Measurements from ENCODE around the gene PCBP3.
A peak's percentile ranks its signal among the peaks of the same experiment; 100 is the strongest.

PCBP3 gene

GRCh38 chr21:45856906-45857305 lies 213.4 kb downstream of the PCBP3 start:
- Histone ChIP-seq H3K4ac (ENCODE audit: low read depth, low read length) (no peak overlapping the region), H3K27ac (ENCODE audit: low read depth, low read length) (no peak overlapping the region), H3K36me3 (ENCODE audit: control insufficient read depth in 1 of 2, insufficient read depth in 2 of 2, low read length in 2 of 2) (no peaks in the 10 kb centered on the region), H3K4me3 (ENCODE audit: low read depth, low read length) (no peak overlapping the region), H2BK120ac (ENCODE audit: insufficient read depth, low read length, poor library complexity) (no peak overlapping the region), H2AK5ac (ENCODE audit: low read length) (no peak overlapping the region), H3K9me3 (ENCODE audit: insufficient read depth, low read depth, low read length) (peaks cover 5% of the 10 kb centered on the region), H3K79me1 (ENCODE audit: low read length) (no peaks in the 10 kb centered on the region), H3K4me1 (ENCODE audit: control insufficient read depth in 1 of 2, insufficient read depth in 2 of 2, low read length in 2 of 2) (no peaks in the 10 kb centered on the region), H3K14ac (ENCODE audit: low read length) (no peak overlapping the region), H3K9ac (ENCODE audit: low read length) (no peak overlapping the region), H3K18ac (ENCODE audit: low read length) (no peak overlapping the region), H2AFZ (ENCODE audit: insufficient read depth, low read length, poor library complexity) (no peak overlapping the region), H4K12ac (ENCODE audit: low read depth, low read length) (no peak overlapping the region), H2BK12ac (ENCODE audit: low read length) (no peak overlapping the region), H3K23ac (ENCODE audit: low read length) (no peak overlapping the region), H3K4me2 (ENCODE audit: low read length) (no peak overlapping the region), H4K8ac (ENCODE audit: low read depth, low read length) (no peak overlapping the region), H4K91ac (ENCODE audit: low read depth, low read length) (no peak overlapping the region), H2BK5ac (ENCODE audit: low read depth, low read length, poor library complexity) (no peak overlapping the region), H3K27me3 (ENCODE audit: insufficient read depth, low read length) (no peaks in the 10 kb centered on the region), H3K79me2 (ENCODE audit: control insufficient read depth, insufficient read depth, low read length, poor library complexity) (no peaks in the 10 kb centered on the region)
- WGBS (ENCODE audit: extremely low coverage, insufficient coverage, insufficient read length) = no CpG with 5 or more reads among the region's 3 CpGs
- DNase-seq = no peak

GRCh38 chr21:45857761-45858160 lies 214.2 kb downstream of the PCBP3 start:
- H3K23ac ChIP-seq (ENCODE audit: low read length) = no peak overlapping the region
- H3K27ac ChIP-seq (ENCODE audit: low read depth, low read length) = no peak overlapping the region
- no peak overlapping the region for H3K4me3 ChIP-seq (ENCODE audit: low read depth, low read length)
- H3K9me3 ChIP-seq (ENCODE audit: insufficient read depth, low read depth, low read length) = peaks cover 5% of the 10 kb centered on the region
- H2BK5ac ChIP-seq (ENCODE audit: low read depth, low read length, poor library complexity) = no peak overlapping the region
- H3K4me2 ChIP-seq (ENCODE audit: low read length) = no peak overlapping the region
- no peak overlapping the region for H3K4ac ChIP-seq (ENCODE audit: low read depth, low read length)
- H4K12ac ChIP-seq (ENCODE audit: low read depth, low read length) = no peak overlapping the region
- H2BK120ac ChIP-seq (ENCODE audit: insufficient read depth, low read length, poor library complexity) = no peak overlapping the region
- no peaks in the 10 kb centered on the region for H3K79me1 ChIP-seq (ENCODE audit: low read length)
- H3K18ac ChIP-seq (ENCODE audit: low read length) = no peak overlapping the region
- no peak overlapping the region for H4K8ac ChIP-seq (ENCODE audit: low read depth, low read length)
- H3K4me1 ChIP-seq (ENCODE audit: control insufficient read depth in 1 of 2, insufficient read depth in 2 of 2, low read length in 2 of 2) = no peaks in the 10 kb centered on the region
- no peaks in the 10 kb centered on the region for H3K27me3 ChIP-seq (ENCODE audit: insufficient read depth, low read length)
- H4K91ac ChIP-seq (ENCODE audit: low read depth, low read length) = no peak overlapping the region
- no peak overlapping the region for H3K9ac ChIP-seq (ENCODE audit: low read length)
- no peak overlapping the region for H2AFZ ChIP-seq (ENCODE audit: insufficient read depth, low read length, poor library complexity)
- H3K36me3 ChIP-seq (ENCODE audit: control insufficient read depth in 1 of 2, insufficient read depth in 2 of 2, low read length in 2 of 2) = no peaks in the 10 kb centered on the region
- no peak overlapping the region for H3K14ac ChIP-seq (ENCODE audit: low read length)
- H2AK5ac ChIP-seq (ENCODE audit: low read length) = no peak overlapping the region
- no peak overlapping the region for H2BK12ac ChIP-seq (ENCODE audit: low read length)
- no peak for DNase-seq
- no peaks in the 10 kb centered on the region for H3K79me2 ChIP-seq (ENCODE audit: control insufficient read depth, insufficient read depth, low read length, poor library complexity)
- WGBS (ENCODE audit: extremely low coverage, insufficient coverage, insufficient read length) = no CpG with 5 or more reads among the region's 6 CpGs

- no peaks in the 10 kb centered on the region for H3K79me1 ChIP-seq (ENCODE audit: low read length)
- H2BK5ac ChIP-seq (ENCODE audit: low read depth, low read length, poor library complexity) = no peak overlapping the region
- no peaks in the 10 kb centered on the region for H3K36me3 ChIP-seq (ENCODE audit: control insufficient read depth in 1 of 2, insufficient read depth in 2 of 2, low read length in 2 of 2)
- no peaks in the 10 kb centered on the region for H3K79me2 ChIP-seq (ENCODE audit: control insufficient read depth, insufficient read depth, low read length, poor library complexity)
- no peak overlapping the region for H3K4ac ChIP-seq (ENCODE audit: low read depth, low read length)
- H2BK120ac ChIP-seq (ENCODE audit: insufficient read depth, low read length, poor library complexity) = no peak overlapping the region
- no peaks in the 10 kb centered on the region for H3K4me1 ChIP-seq (ENCODE audit: control insufficient read depth in 1 of 2, insufficient read depth in 2 of 2, low read length in 2 of 2)
- no peak overlapping the region for H3K18ac ChIP-seq (ENCODE audit: low read length)
- WGBS (ENCODE audit: extremely low coverage, insufficient coverage, insufficient read length) = no CpG with 5 or more reads among the region's 12 CpGs
- no peak overlapping the region for H2AK5ac ChIP-seq (ENCODE audit: low read length)
- no peak overlapping the region for H3K14ac ChIP-seq (ENCODE audit: low read length)
- H3K9me3 ChIP-seq (ENCODE audit: insufficient read depth, low read depth, low read length) = peaks cover 5% of the 10 kb centered on the region
- no peak overlapping the region for H3K4me3 ChIP-seq (ENCODE audit: low read depth, low read length)
- H3K27ac ChIP-seq (ENCODE audit: low read depth, low read length) = no peak overlapping the region
- no peak overlapping the region for H3K9ac ChIP-seq (ENCODE audit: low read length)
- H4K8ac ChIP-seq (ENCODE audit: low read depth, low read length) = no peak overlapping the region
- no peak overlapping the region for H4K12ac ChIP-seq (ENCODE audit: low read depth, low read length)
- no peak overlapping the region for H3K23ac ChIP-seq (ENCODE audit: low read length)
- no peaks in the 10 kb centered on the region for H3K27me3 ChIP-seq (ENCODE audit: insufficient read depth, low read length)
- no peak for DNase-seq
- no peak overlapping the region for H2AFZ ChIP-seq (ENCODE audit: insufficient read depth, low read length, poor library complexity)
- no peak overlapping the region for H3K4me2 ChIP-seq (ENCODE audit: low read length)
- no peak overlapping the region for H2BK12ac ChIP-seq (ENCODE audit: low read length)
- no peak overlapping the region for H4K91ac ChIP-seq (ENCODE audit: low read depth, low read length)
These were observed 214.7 kb downstream of the PCBP3 start for GRCh38 chr21:45858180-45858579.

- H3K79me1 ChIP-seq (ENCODE audit: low read length) = no peaks in the 10 kb centered on the region
- H3K79me2 ChIP-seq (ENCODE audit: control insufficient read depth, insufficient read depth, low read length, poor library complexity) = no peaks in the 10 kb centered on the region
- H2BK120ac ChIP-seq (ENCODE audit: insufficient read depth, low read length, poor library complexity) = no peak overlapping the region
- H3K36me3 ChIP-seq (ENCODE audit: control insufficient read depth in 1 of 2, insufficient read depth in 2 of 2, low read length in 2 of 2) = no peaks in the 10 kb centered on the region
- H3K18ac ChIP-seq (ENCODE audit: low read length) = no peak overlapping the region
- peaks cover 5% of the 10 kb centered on the region for H3K9me3 ChIP-seq (ENCODE audit: insufficient read depth, low read depth, low read length)
- H4K8ac ChIP-seq (ENCODE audit: low read depth, low read length) = no peak overlapping the region
- H3K4me2 ChIP-seq (ENCODE audit: low read length) = no peak overlapping the region
- no CpG with 5 or more reads among the region's 21 CpGs for WGBS (ENCODE audit: extremely low coverage, insufficient coverage, insufficient read length)
- H3K4me1 ChIP-seq (ENCODE audit: control insufficient read depth in 1 of 2, insufficient read depth in 2 of 2, low read length in 2 of 2) = no peaks in the 10 kb centered on the region
- no peak overlapping the region for H4K12ac ChIP-seq (ENCODE audit: low read depth, low read length)
- H2BK5ac ChIP-seq (ENCODE audit: low read depth, low read length, poor library complexity) = no peak overlapping the region
- H2BK12ac ChIP-seq (ENCODE audit: low read length) = no peak overlapping the region
- no peak overlapping the region for H3K9ac ChIP-seq (ENCODE audit: low read length)
- no peak for DNase-seq
- no peaks in the 10 kb centered on the region for H3K27me3 ChIP-seq (ENCODE audit: insufficient read depth, low read length)
- no peak overlapping the region for H3K14ac ChIP-seq (ENCODE audit: low read length)
- no peak overlapping the region for H4K91ac ChIP-seq (ENCODE audit: low read depth, low read length)
- H3K4ac ChIP-seq (ENCODE audit: low read depth, low read length) = no peak overlapping the region
- no peak overlapping the region for H2AK5ac ChIP-seq (ENCODE audit: low read length)
- peak overlapping the region; percentile 37 for H3K4me3 ChIP-seq (ENCODE audit: low read depth, low read length)
- H3K23ac ChIP-seq (ENCODE audit: low read length) = no peak overlapping the region
- H3K27ac ChIP-seq (ENCODE audit: low read depth, low read length) = no peak overlapping the region
- H2AFZ ChIP-seq (ENCODE audit: insufficient read depth, low read length, poor library complexity) = no peak overlapping the region
These were observed 215.7 kb downstream of the PCBP3 start for GRCh38 chr21:45859041-45859761.
